A204.1 (cell line): ENCODE data around the gene USP15.

ENCODE experiments used
- FAIRE-seq: peaks from 2 replicates; lab custom pipeline; 2012; peaks lifted over from hg19 to GRCh38; lab: Jason Lieb, UNC

The USP15 gene

GRCh38 chr12:62284749-62285148, 24.5 kb downstream of the USP15 start:
- FAIRE-seq = no peak

GRCh38 chr12:62285284-62285683, 25.1 kb downstream of the USP15 start:
- no peak for FAIRE-seq

GRCh38 chr12:62288328-62288727, 28.1 kb downstream of the USP15 start:
- FAIRE-seq = no peak

GRCh38 chr12:62290846-62291245, 30.6 kb downstream of the USP15 start:
- no peak for FAIRE-seq

GRCh38 chr12:62291864-62292760, 31.9 kb downstream of the USP15 start:
- FAIRE-seq = no peak

GRCh38 chr12:62292761-62293344, 32.6 kb downstream of the USP15 start:
- FAIRE-seq = no peak

- FAIRE-seq = peak; percentile 90
Observed at GRCh38 chr12:62294378-62294777, 34.2 kb downstream of the USP15 start.

- no peak for FAIRE-seq
Observed at GRCh38 chr12:62296001-62296400, 35.8 kb downstream of the USP15 start.

- no peak for FAIRE-seq
Observed at GRCh38 chr12:62297321-62297720, 37.1 kb downstream of the USP15 start.

- FAIRE-seq = no peak
Observed at GRCh38 chr12:62299617-62300016, 39.4 kb downstream of the USP15 start.

GRCh38 chr12:62301080-62301798, 41.0 kb downstream of the USP15 start:
- no peak for FAIRE-seq

GRCh38 chr12:62301799-62302133, 41.6 kb downstream of the USP15 start:
- no peak for FAIRE-seq

GRCh38 chr12:62304560-62304959, 44.4 kb downstream of the USP15 start:
- peak; percentile 53 for FAIRE-seq

- FAIRE-seq = no peak
Observed at GRCh38 chr12:62305778-62306177, 45.6 kb downstream of the USP15 start.

- no peak for FAIRE-seq
Observed at GRCh38 chr12:62306569-62307530, 46.6 kb downstream of the USP15 start.

GRCh38 chr12:62308201-62308600, 48.0 kb downstream of the USP15 start:
- FAIRE-seq = no peak

- FAIRE-seq = no peak
Observed at GRCh38 chr12:62313727-62314380, 53.6 kb downstream of the USP15 start.

- FAIRE-seq = no peak
Observed at GRCh38 chr12:62317017-62317416, 56.8 kb downstream of the USP15 start.

- no peak for FAIRE-seq
Observed at GRCh38 chr12:62319058-62319457, 58.9 kb downstream of the USP15 start.

GRCh38 chr12:62320054-62320453, 59.9 kb downstream of the USP15 start:
- no peak for FAIRE-seq

- no peak for FAIRE-seq
Observed at GRCh38 chr12:62323386-62323785, 63.2 kb downstream of the USP15 start.
